Peyer's patch (tissue), 4 donors: ENCODE measurements around the gene IDE. TPM values are rescaled to one million over a fixed set of nuclear protein-coding genes. Genes with fewer than 3 reads are reported as not detected.
"Not testable (repeated sequence)": the region's sequence is repeated elsewhere in the genome, so short reads cannot be mapped to it uniquely, and the experiment has no call there.

Experiments
- DNase-seq, 3 donors: peaks; one replicate each; pipeline ENCODE4 v3.0.0-alpha.2; 2017 to 2019
- H3K27ac ChIP-seq, 4 donors: fragments of 200-600 bp; sonication (generic); one replicate each; pipeline ENCODE4 v1.5.1; 2016 to 2019
- H3K27me3 ChIP-seq, 2 donors: fragments of 200-600 bp; sonication (generic); one replicate each; pipeline ENCODE4 v1.5.1; 2019
- H3K36me3 ChIP-seq, 3 donors: fragments of 200-600 bp; sonication (generic); one replicate each; pipeline ENCODE4 v1.5.1; 2016 to 2019
- H3K4me1 ChIP-seq, 4 donors: fragments of 200-600 bp; sonication (generic); one replicate each; pipeline ENCODE4 v1.5.1; 2016 to 2019
- H3K4me3 ChIP-seq, 4 donors: fragments of 200-600 bp; sonication (generic); 1 replicate in 3 of 4; 2 replicates in 1 of 4; pipeline ENCODE4 v1.5.1; 2016 to 2019; ENCODE audit warnings: mild to moderate bottlenecking in 1 of 4
- H3K9me3 ChIP-seq, 4 donors: fragments of 200-600 bp; sonication (generic); one replicate each; pipeline ENCODE4 v1.5.1; 2016 to 2019; ENCODE audit warnings: mild to moderate bottlenecking in 1 of 4
- CTCF ChIP-seq, 6 experiments: fragments of 450-650 bp in 4 of 6; fragments of 200-600 bp in 2 of 6; sonication (generic) in 1 of 6; IDR thresholded peaks; one replicate each; pipeline ENCODE4 v1.5.1; 2017 to 2019; ENCODE audit warnings: antibody characterized with exemption in 6 of 6, mild to moderate bottlenecking in 3 of 6, moderate library complexity in 1 of 6
- POLR2A ChIP-seq, 2 donors: fragments of 450-650 bp; IDR thresholded peaks; one replicate each; pipeline ENCODE4 v1.5.1; 2017; ENCODE audit warnings: antibody characterized with exemption in 2 of 2, mild to moderate bottlenecking in 2 of 2, moderate library complexity in 2 of 2
- total RNA-seq, 4 donors: library from RNA; depleted of rRNA; stranded (reverse); fragments of >200 nt; gene quantifications; one replicate each; pipeline ENCODE4 v1.1.0, GENCODE V29; 2016

The IDE gene
- total RNA-seq, 4 donors from 2014 or later: 27.1 to 71.8 (median 31.7) TPM

GRCh38 chr10:92452313-92452712 is 121.6 kb downstream of the IDE start:
- Histone ChIP-seq H3K27me3 (no peaks in the 10 kb centered on the region), H3K4me1 (no peaks in the 10 kb centered on the region), H3K36me3 (peaks cover 0 to 33% (median 0%) of the 10 kb centered on the region in 3 donors), H3K4me3 (no peak overlapping the region), H3K9me3 (no peaks in the 10 kb centered on the region), H3K27ac (no peak overlapping the region)
- TF ChIP-seq CTCF (IDR thresholded peaks at IDR 0.05) (no peak), POLR2A (IDR thresholded peaks at IDR 0.05) (no peak)
- DNase-seq: no peak

- DNase-seq: no peak
- H3K36me3 ChIP-seq: peaks cover 0 to 33% (median 0%) of the 10 kb centered on the region in 3 donors
- no peak overlapping the region for H3K27ac ChIP-seq
- no peaks in the 10 kb centered on the region for H3K27me3 ChIP-seq
- H3K4me3 ChIP-seq: no peak overlapping the region
- H3K4me1 ChIP-seq: no peaks in the 10 kb centered on the region
- no peak for TF ChIP-seq POLR2A (IDR thresholded peaks at IDR 0.05)
- no peak for TF ChIP-seq CTCF (IDR thresholded peaks at IDR 0.05)
- H3K9me3 ChIP-seq: no peaks in the 10 kb centered on the region
Observed at GRCh38 chr10:92451431-92451830, 122.5 kb downstream of the IDE start.

- H3K27me3 ChIP-seq: no peaks in the 10 kb centered on the region
- no peak for DNase-seq
- no peak overlapping the region for H3K27ac ChIP-seq
- no peaks in the 10 kb centered on the region for H3K4me1 ChIP-seq
- H3K36me3 ChIP-seq: peaks cover 0 to 27% (median 0%) of the 10 kb centered on the region in 3 donors
- no peak for TF ChIP-seq POLR2A (IDR thresholded peaks at IDR 0.05)
- TF ChIP-seq CTCF (IDR thresholded peaks at IDR 0.05): no peak
- H3K4me3 ChIP-seq: no peak overlapping the region
- no peaks in the 10 kb centered on the region for H3K9me3 ChIP-seq
Observed at GRCh38 chr10:92450896-92451295, 123.0 kb downstream of the IDE start.

GRCh38 chr10:92440578-92440977 is 133.3 kb downstream of the IDE start:
- Histone ChIP-seq H3K27me3 (no peaks in the 10 kb centered on the region), H3K27ac (no peak overlapping the region), H3K4me1 (no peaks in the 10 kb centered on the region), H3K36me3 (no peaks in the 10 kb centered on the region), H3K9me3 (no peaks in the 10 kb centered on the region), H3K4me3 (no peak overlapping the region)
- no peak for TF ChIP-seq POLR2A (IDR thresholded peaks at IDR 0.05)
- TF ChIP-seq CTCF (IDR thresholded peaks at IDR 0.05): no peak
- DNase-seq: no peak

- H3K36me3 ChIP-seq: no peaks in the 10 kb centered on the region
- no peaks in the 10 kb centered on the region for H3K27me3 ChIP-seq
- H3K9me3 ChIP-seq: no peaks in the 10 kb centered on the region
- TF ChIP-seq POLR2A (IDR thresholded peaks at IDR 0.05) (no peak), CTCF (IDR thresholded peaks at IDR 0.05) (no peak)
- H3K4me3 ChIP-seq: no peak overlapping the region
- no peak for DNase-seq
- no peak overlapping the region for H3K27ac ChIP-seq
- H3K4me1 ChIP-seq: no peaks in the 10 kb centered on the region
Observed at GRCh38 chr10:92438220-92438619, 135.7 kb downstream of the IDE start.

- TF ChIP-seq CTCF (IDR thresholded peaks at IDR 0.05) (no peak), POLR2A (IDR thresholded peaks at IDR 0.05) (no peak)
- H3K4me3 ChIP-seq: no peak overlapping the region
Observed at GRCh38 chr10:92436611-92437010, 137.3 kb downstream of the IDE start.

GRCh38 chr10:92436065-92436464 is 137.8 kb downstream of the IDE start:
- DNase-seq, H3K36me3 ChIP-seq, H3K4me1 ChIP-seq, H3K4me3 ChIP-seq, H3K27ac ChIP-seq, H3K9me3 ChIP-seq, H3K27me3 ChIP-seq: not testable (repeated sequence)

More at GRCh38 chr10:92436611-92437010, 137.3 kb downstream of the IDE start:
- no peak for DNase-seq
- Histone ChIP-seq H3K27ac (no peak overlapping the region), H3K36me3 (no peaks in the 10 kb centered on the region), H3K27me3 (no peaks in the 10 kb centered on the region), H3K9me3 (no peaks in the 10 kb centered on the region), H3K4me1 (no peaks in the 10 kb centered on the region)
